ENCODE data around the gene CCDC71L.

DNA sequence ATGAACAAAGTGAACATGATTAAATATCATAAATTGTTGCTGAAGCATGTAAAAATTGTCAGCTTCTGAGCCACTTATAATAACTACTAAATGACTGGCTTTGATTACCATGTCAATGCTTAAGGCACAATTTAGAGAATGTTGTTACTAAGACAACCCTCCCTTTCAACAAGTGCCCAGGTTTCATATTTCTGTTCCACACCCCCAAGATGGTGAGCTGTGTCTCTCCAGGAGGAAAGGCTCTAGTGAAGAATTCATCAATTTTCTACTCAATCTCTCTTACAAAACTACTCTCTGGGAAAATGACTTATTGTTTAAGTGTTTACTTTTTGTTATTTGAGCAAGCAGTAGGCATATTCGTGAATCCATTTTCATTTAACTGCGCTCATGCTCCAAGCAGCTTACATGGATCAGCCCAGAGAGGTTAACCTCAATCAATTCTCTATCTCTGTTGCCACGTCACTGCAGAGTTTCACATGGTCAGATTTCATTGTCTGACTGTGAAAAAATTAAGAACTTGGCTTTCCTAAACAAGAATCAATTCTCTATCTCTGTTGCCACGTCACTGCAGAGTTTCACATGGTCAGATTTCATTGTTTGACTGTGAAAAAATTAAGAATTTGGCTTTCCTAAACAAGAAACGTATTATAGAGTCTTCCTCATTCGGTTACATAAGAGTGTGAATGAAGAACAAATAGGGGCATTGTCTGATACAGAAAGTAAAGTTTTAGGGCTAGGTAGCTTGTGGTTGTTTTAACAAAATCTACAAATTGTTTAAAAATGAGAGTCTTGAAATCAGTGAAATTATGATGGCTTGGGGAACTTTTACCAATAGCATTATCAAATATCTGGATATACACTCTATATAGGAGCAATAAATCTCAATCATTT lies 49.7 kb downstream of the CCDC71L start:
- no peak for TF ChIP-seq YY1 (IDR thresholded peaks at IDR 0.05; ENCODE audit: insufficient read depth, insufficient read length)
- TF ChIP-seq SUZ12 (IDR thresholded peaks at IDR 0.05; ENCODE audit: extremely low read depth, insufficient read depth, insufficient read length): no peak

Data from NT2/D1 (cell line).